Measurements from ENCODE around the gene EN2.

DNA sequence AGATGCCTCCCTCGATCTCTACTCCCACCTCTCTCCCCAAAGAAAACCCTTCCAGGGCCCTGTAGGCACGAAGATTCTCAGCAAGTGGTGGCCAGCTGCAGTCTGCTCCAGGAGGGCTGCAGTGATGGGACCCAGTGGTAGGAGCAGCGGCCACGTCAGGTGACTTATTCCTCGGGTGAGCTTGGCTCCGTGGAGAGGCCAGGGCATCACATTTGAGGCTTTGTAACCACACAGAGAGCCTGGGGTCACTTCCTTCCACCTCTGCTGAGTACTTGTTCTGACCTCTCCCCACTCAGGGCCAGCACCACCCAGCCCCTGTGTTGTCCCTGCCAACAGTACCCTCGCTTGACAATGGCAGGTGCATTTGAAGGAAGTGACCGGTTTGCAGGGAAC, 17.9 kb upstream of the EN2 start:
- TF ChIP-seq, protein P1, sequence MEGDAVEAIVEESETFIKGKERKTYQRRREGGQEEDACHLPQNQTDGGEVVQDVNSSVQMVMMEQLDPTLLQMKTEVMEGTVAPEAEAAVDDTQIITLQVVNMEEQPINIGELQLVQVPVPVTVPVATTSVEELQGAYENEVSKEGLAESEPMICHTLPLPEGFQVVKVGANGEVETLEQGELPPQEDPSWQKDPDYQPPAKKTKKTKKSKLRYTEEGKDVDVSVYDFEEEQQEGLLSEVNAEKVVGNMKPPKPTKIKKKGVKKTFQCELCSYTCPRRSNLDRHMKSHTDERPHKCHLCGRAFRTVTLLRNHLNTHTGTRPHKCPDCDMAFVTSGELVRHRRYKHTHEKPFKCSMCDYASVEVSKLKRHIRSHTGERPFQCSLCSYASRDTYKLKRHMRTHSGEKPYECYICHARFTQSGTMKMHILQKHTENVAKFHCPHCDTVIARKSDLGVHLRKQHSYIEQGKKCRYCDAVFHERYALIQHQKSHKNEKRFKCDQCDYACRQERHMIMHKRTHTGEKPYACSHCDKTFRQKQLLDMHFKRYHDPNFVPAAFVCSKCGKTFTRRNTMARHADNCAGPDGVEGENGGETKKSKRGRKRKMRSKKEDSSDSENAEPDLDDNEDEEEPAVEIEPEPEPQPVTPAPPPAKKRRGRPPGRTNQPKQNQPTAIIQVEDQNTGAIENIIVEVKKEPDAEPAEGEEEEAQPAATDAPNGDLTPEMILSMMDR (conservative IDR thresholded peaks at IDR 0.05): no peak
- no peak for TF ChIP-seq EZH2 (IDR thresholded peaks at IDR 0.05; ENCODE audit: low read depth)
